ENCODE data around the gene ALDH1L1. TPM values are rescaled to one million over a fixed set of nuclear protein-coding genes. Genes with fewer than 3 reads are reported as not detected.

Gene ALDH1L1
- total and polyA plus RNA-seq, 9 of the 15 experiments (the other 6 are each of a cell fraction or from before 2014, with no cell fraction given), result 0.06 to 1.9 (median 0.57) TPM; not detected in 1

- Histone ChIP-seq H3K4me2 (ENCODE audit: insufficient read depth, low read length) (no peak overlapping the region), H3K4me3 (no peak overlapping the region), H3K4me1 (replicated peaks in 1 of 2; ENCODE audit: control insufficient read depth in 2 of 2, insufficient read depth in 2 of 2, low read length in 2 of 2) (peaks cover 0 to 10% of the 10 kb centered on the region in 2 experiments; a peak in 2 of 5 replicates), H3K27me3 (ENCODE audit: control insufficient read depth in 2 of 2, insufficient read depth in 2 of 2, low read length in 2 of 2) (peaks cover 0 to 42% of the 10 kb centered on the region in 2 experiments; a peak in 3 of 5 replicates), H3K36me3 (ENCODE audit: control insufficient read depth, insufficient read depth, low read length) (no peaks in the 10 kb centered on the region), H3K9me1 (ENCODE audit: control insufficient read depth, insufficient read depth, low read length) (no peaks in the 10 kb centered on the region), H2AFZ (ENCODE audit: low read depth, low read length) (no peak overlapping the region), H3K9me3 (replicated peaks; ENCODE audit: control insufficient read depth, insufficient read depth, low read depth, low read length) (no peaks in the 10 kb centered on the region), H3K27ac (ENCODE audit: extremely low read depth, low read depth, low read length) (no peak overlapping the region), H3K9ac (ENCODE audit: insufficient read depth in 1 of 2, low read depth in 2 of 2, low read length in 2 of 2) (no peak overlapping the region), H4K20me1 (replicated peaks; ENCODE audit: control insufficient read depth, insufficient read depth, low read length) (no peaks in the 10 kb centered on the region), H3K79me2 (ENCODE audit: control insufficient read depth, insufficient read depth, low read length) (no peaks in the 10 kb centered on the region)
- ATAC-seq (no peak), FAIRE-seq (no peak), DNase-seq (ENCODE audit: extremely low read depth in 1 of 4, low spot score in 3 of 4) (no peak)
- BruUV-seq (replicated peaks), result no TSS peak
- ChIA-PET POLR2A (no interaction called here), CTCF (ENCODE audit: low intra/inter-chr PET ratio) (interaction anchor here (1.0 kb wide), 1 partner anchor 128 kb away, joined by 3 read pairs; the partner anchor contains the start of gene SLC41A3)
- WGBS (ENCODE audit: insufficient coverage, low coverage, missing lambda C conversion rate), result 0% methylated on average over 1 of the region's 2 CpGs
- in situ Hi-C loops (cut with MboI), result no loop called here
- intact Hi-C loops (cut with micrococcal nuclease), result no loop called here
- TF ChIP-seq, protein P1, sequence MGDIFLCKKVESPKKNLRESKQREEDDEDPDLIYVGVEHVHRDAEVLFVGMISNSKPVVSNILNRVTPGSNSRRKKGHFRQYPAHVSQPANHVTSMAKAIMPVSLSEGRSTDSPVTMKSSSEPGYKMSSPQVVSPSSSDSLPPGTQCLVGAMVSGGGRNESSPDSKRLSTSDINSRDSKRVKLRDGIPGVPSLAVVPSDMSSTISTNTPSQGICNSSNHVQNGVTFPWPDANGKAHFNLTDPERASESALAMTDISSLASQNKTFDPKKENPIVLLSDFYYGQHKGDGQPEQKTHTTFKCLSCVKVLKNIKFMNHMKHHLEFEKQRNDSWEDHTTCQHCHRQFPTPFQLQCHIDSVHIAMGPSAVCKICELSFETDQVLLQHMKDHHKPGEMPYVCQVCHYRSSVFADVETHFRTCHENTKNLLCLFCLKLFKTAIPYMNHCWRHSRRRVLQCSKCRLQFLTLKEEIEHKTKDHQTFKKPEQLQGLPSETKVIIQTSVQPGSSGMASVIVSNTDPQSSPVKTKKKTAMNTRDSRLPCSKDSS (IDR thresholded peaks at IDR 0.05; ENCODE audit: low read depth, partially characterized antibody), result no peak
- peak; percentile 72; the same call in 1 of the 2 replicates for TF ChIP-seq OTX1 (CRISPR knock-in tag; IDR thresholded peaks at IDR 0.05)
- TF ChIP-seq ZNF133 (CRISPR knock-in tag; IDR thresholded peaks at IDR 0.05), result no peak
- peak; percentile 94 for TF ChIP-seq ZNF512 (tag; IDR thresholded peaks at IDR 0.05)
- TF ChIP-seq STAT5A (IDR thresholded peaks at IDR 0.05; ENCODE audit: borderline replicate concordance, low read length), result no peak
- TF ChIP-seq TSC22D4 (tag; IDR thresholded peaks at IDR 0.05), result 0 out of 2 replicates have a peak, but pooled peaks have one; percentile 60
- TF ChIP-seq ZNF318 (IDR thresholded peaks at IDR 0.05; ENCODE audit: borderline replicate concordance in 1 of 2, low read depth in 1 of 2), result no peak
- TF ChIP-seq KDM1A (IDR thresholded peaks at IDR 0.05), result no peak
- TF ChIP-seq THRB (CRISPR knock-in tag; conservative IDR thresholded peaks at IDR 0.05), result 0 out of 2 replicates have a peak, but pooled peaks have one; percentile 5
Observed at GRCh38 chr3:126212250-126212619, 31.8 kb upstream of the ALDH1L1 start.
